ENCODE results near the gene PAF1.

The PAF1 gene

GRCh38 chr19:39422020-39422419, 31.1 kb upstream of the PAF1 start:
- no peak for TF ChIP-seq ESRRG (CRISPR knock-in tag; IDR thresholded peaks at IDR 0.05)
- no peak for TF ChIP-seq ISL1 (CRISPR knock-in tag; IDR thresholded peaks at IDR 0.05)
- TF ChIP-seq PATZ1 (CRISPR knock-in tag; IDR thresholded peaks at IDR 0.05; ENCODE audit: borderline replicate concordance): no peak
- no peak for TF ChIP-seq ARNTL (CRISPR knock-in tag; IDR thresholded peaks at IDR 0.05; ENCODE audit: borderline replicate concordance, low read depth)
- TF ChIP-seq, protein P1, sequence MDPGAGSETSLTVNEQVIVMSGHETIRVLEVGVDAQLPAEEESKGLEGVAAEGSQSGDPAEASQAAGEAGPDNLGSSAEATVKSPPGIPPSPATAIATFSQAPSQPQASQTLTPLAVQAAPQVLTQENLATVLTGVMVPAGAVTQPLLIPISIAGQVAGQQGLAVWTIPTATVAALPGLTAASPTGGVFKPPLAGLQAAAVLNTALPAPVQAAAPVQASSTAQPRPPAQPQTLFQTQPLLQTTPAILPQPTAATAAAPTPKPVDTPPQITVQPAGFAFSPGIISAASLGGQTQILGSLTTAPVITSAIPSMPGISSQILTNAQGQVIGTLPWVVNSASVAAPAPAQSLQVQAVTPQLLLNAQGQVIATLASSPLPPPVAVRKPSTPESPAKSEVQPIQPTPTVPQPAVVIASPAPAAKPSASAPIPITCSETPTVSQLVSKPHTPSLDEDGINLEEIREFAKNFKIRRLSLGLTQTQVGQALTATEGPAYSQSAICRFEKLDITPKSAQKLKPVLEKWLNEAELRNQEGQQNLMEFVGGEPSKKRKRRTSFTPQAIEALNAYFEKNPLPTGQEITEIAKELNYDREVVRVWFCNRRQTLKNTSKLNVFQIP (CRISPR knock-in tag; IDR thresholded peaks at IDR 0.05; ENCODE audit: borderline replicate concordance, low read depth): no peak
- no peak for TF ChIP-seq ZNF70 (CRISPR knock-in tag; IDR thresholded peaks at IDR 0.05)
- no peak for TF ChIP-seq ZC3H10 (CRISPR knock-in tag; IDR thresholded peaks at IDR 0.05)
- no peak for TF ChIP-seq PPARA (CRISPR knock-in tag; IDR thresholded peaks at IDR 0.05; ENCODE audit: borderline replicate concordance)
- no peak for TF ChIP-seq TSHZ2 (CRISPR knock-in tag; IDR thresholded peaks at IDR 0.05)
- TF ChIP-seq TCF4 (CRISPR knock-in tag; IDR thresholded peaks at IDR 0.05; ENCODE audit: borderline replicate concordance): no peak
- no peak for TF ChIP-seq RARB (CRISPR knock-in tag; IDR thresholded peaks at IDR 0.05)
- no peak for TF ChIP-seq ZFP3 (CRISPR knock-in tag; IDR thresholded peaks at IDR 0.05)
- no peak for TF ChIP-seq ZNF565 (CRISPR knock-in tag; conservative IDR thresholded peaks at IDR 0.05; ENCODE audit: low read depth)
- TF ChIP-seq ZNF8 (CRISPR knock-in tag; IDR thresholded peaks at IDR 0.05): no peak
- TF ChIP-seq GLIS3 (CRISPR knock-in tag; IDR thresholded peaks at IDR 0.05): no peak
- no peak for ATAC-seq

DNA sequence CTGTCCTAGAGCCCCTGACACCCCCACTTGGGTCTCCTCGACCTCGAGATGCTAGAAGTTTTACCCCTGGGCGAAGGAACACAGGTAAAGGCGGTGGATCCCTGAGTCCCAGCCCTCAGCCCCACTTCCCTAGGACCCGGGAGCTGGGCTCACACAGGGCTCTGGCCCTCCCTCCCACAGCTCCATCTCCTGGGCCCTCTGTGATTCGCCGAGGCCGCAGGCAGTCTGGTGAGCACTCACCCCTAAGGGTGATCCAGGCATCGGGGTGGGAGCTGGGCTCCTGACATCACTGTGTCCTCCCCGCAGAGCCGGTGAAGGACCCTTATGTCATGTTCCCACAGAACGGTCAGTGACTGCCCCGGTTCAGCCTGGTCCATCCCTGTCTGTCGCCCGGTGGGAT, 29.9 kb upstream of the PAF1 start:
- ATAC-seq: no peak
- no peak for TF ChIP-seq OSR1 (CRISPR knock-in tag; IDR thresholded peaks at IDR 0.05)
- TF ChIP-seq ZFP30 (CRISPR knock-in tag; IDR thresholded peaks at IDR 0.05): no peak
- TF ChIP-seq PPARA (CRISPR knock-in tag; IDR thresholded peaks at IDR 0.05; ENCODE audit: borderline replicate concordance): no peak
- TF ChIP-seq TSHZ2 (CRISPR knock-in tag; IDR thresholded peaks at IDR 0.05): no peak
- TF ChIP-seq RARB (CRISPR knock-in tag; IDR thresholded peaks at IDR 0.05): no peak
- TF ChIP-seq ESRRG (CRISPR knock-in tag; IDR thresholded peaks at IDR 0.05): no peak
- TF ChIP-seq, protein P1 (CRISPR knock-in tag; IDR thresholded peaks at IDR 0.05; ENCODE audit: borderline replicate concordance, low read depth): no peak
- no peak for TF ChIP-seq PATZ1 (CRISPR knock-in tag; IDR thresholded peaks at IDR 0.05; ENCODE audit: borderline replicate concordance)
- TF ChIP-seq GLIS3 (CRISPR knock-in tag; IDR thresholded peaks at IDR 0.05): no peak
- no peak for TF ChIP-seq CREB5 (CRISPR knock-in tag; IDR thresholded peaks at IDR 0.05; ENCODE audit: low read depth)
- no peak for TF ChIP-seq CSRNP3 (CRISPR knock-in tag; IDR thresholded peaks at IDR 0.05)
